ENCODE results near the gene ZNF559. TPM values are rescaled to one million over a fixed set of nuclear protein-coding genes. Genes with fewer than 3 reads are reported as not detected.

The ZNF559 gene
- total RNA-seq, 3 donors from 2014 or later = 18.4 to 39.1 (median 23.4) TPM

GRCh38 chr19:9362905-9363304 lies 38.9 kb downstream of the ZNF559 start, which contains the start of gene ZNF177:
ZNF177 (plus strand) TSS chr19:9363013; CDS start chr19:9378312, 15,299 bp downstream.
- no peak within 1 kb of the TSS for H3K27ac ChIP-seq
- peaks cover 74 to 97% of the 10 kb centered on the region in 2 donors for H3K9me3 ChIP-seq
- peaks cover 5% of the 10 kb centered on the region for H3K36me3 ChIP-seq
- H3K4me1 ChIP-seq = no peaks in the 10 kb centered on the region
- H3K4me3 ChIP-seq = peak within 1 kb of the TSS in 1 of 3 donors; percentile 10
- H3K27me3 ChIP-seq = no peaks in the 10 kb centered on the region
- no peak for DNase-seq (ENCODE audit: low spot score in 2 of 2)
- intact Hi-C loops (cut with DNase I; ENCODE audit: low total_unique reads) = no loop called here
- no peak for TF ChIP-seq POLR2A (IDR thresholded peaks at IDR 0.05)
- no peak for TF ChIP-seq CTCF (IDR thresholded peaks at IDR 0.05)
- no peak for TF ChIP-seq POLR2AphosphoS5 (IDR thresholded peaks at IDR 0.05)

GRCh38 chr19:9370738-9371619 lies 47.0 kb downstream of the ZNF559 start:
- H3K27ac ChIP-seq = no peak overlapping the region
- no peak overlapping the region for H3K4me3 ChIP-seq
- H3K9me3 ChIP-seq = peaks cover 53 to 98% of the 10 kb centered on the region in 2 donors
- peaks cover 1% of the 10 kb centered on the region for H3K36me3 ChIP-seq
- intact Hi-C loops (cut with DNase I; ENCODE audit: low total_unique reads) = no loop called here
- no peak for TF ChIP-seq POLR2A (IDR thresholded peaks at IDR 0.05)
- TF ChIP-seq CTCF (IDR thresholded peaks at IDR 0.05) = no peak
- no peak for TF ChIP-seq POLR2AphosphoS5 (IDR thresholded peaks at IDR 0.05)
- H3K27me3 ChIP-seq = no peaks in the 10 kb centered on the region
- no peaks in the 10 kb centered on the region for H3K4me1 ChIP-seq
- DNase-seq (ENCODE audit: low spot score in 2 of 2) = no peak

GRCh38 chr19:9381361-9381785 lies 57.4 kb downstream of the ZNF559 start:
- TF ChIP-seq POLR2A (IDR thresholded peaks at IDR 0.05) (no peak), CTCF (IDR thresholded peaks at IDR 0.05) (no peak), POLR2AphosphoS5 (IDR thresholded peaks at IDR 0.05) (no peak)
- peaks cover 66% of the 10 kb centered on the region for H3K36me3 ChIP-seq
- no peak overlapping the region for H3K27ac ChIP-seq
- H3K4me3 ChIP-seq = no peak overlapping the region
- no peaks in the 10 kb centered on the region for H3K4me1 ChIP-seq
- peaks cover 91 to 100% of the 10 kb centered on the region in 2 donors for H3K9me3 ChIP-seq
- DNase-seq (ENCODE audit: low spot score in 2 of 2) = no peak
- no peaks in the 10 kb centered on the region for H3K27me3 ChIP-seq
- intact Hi-C loops (cut with DNase I; ENCODE audit: low total_unique reads) = no loop called here

Other genes with a start within 250 kb of the ZNF559 start
- not detected for gene OR1M1, start 237.1 kb upstream of the ZNF559 start, total RNA-seq
- not detected for gene OR7G2, start 216.7 kb upstream of the ZNF559 start, total RNA-seq
- not detected for gene OR7G1, start 208.4 kb upstream of the ZNF559 start, total RNA-seq
- not detected for gene OR7G3, start 197.2 kb upstream of the ZNF559 start, total RNA-seq
- 10 to 100 TPM; 14.6 to 28.1 (median 19.3) TPM for gene ZNF317, start 183.8 kb upstream of the ZNF559 start, total RNA-seq
- under 1 TPM in 1 of 3 donors, not detected in 2; 0.16 TPM for gene OR7D2, start 145.2 kb upstream of the ZNF559 start, total RNA-seq
- gene OR7D4, start 104.6 kb upstream of the ZNF559 start, total RNA-seq = not detected
- not detected for gene OR7E24, start 73.2 kb upstream of the ZNF559 start, total RNA-seq
- gene ZNF699, start 14.3 kb upstream of the ZNF559 start, total RNA-seq = 10 to 100 TPM; 10.1 to 27.4 (median 16.1) TPM
- gene ZNF177, start 38.8 kb downstream of the ZNF559 start, total RNA-seq = 1 to 10 TPM; 2.9 to 8.3 (median 3.6) TPM
- gene ZNF266, start 111.4 kb downstream of the ZNF559 start, total RNA-seq = 10 to 100 TPM; 20.5 to 45.8 (median 44.2) TPM
- gene ZNF560, start 174.4 kb downstream of the ZNF559 start, total RNA-seq = not detected
- 10 to 100 TPM; 11.5 to 22.4 (median 12.3) TPM for gene ZNF426, start 214.5 kb downstream of the ZNF559 start, total RNA-seq